ENCODE results near the gene MAP2K3. TPM values are rescaled to one million over a fixed set of nuclear protein-coding genes. Genes with fewer than 3 reads are reported as not detected.
"Not testable (repeated sequence)": the region's sequence is repeated elsewhere in the genome, so short reads cannot be mapped to it uniquely, and the experiment has no call there.

The MAP2K3 gene
- total RNA-seq, 1 experiment from 2014 or later: 14.7 TPM

DNA sequence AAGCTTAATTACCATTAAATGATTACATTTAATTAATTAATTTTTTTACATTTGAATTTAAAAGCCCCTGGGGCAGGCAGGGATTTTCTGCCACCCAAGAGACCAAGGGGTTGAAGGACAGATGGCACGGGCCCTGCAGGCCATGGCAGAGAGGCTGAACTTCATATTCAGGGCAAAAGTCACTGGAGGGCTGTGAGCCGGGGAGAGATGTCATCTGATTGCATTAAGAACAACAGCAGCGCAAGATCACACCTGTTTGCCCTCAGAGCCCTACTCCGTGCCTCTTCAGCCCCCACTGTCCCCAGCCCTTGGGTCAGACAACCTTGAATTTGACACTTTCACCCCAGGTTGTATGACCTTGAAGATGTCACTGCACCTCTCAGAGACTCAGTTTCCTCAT, 35.9 kb downstream of the MAP2K3 start:
- not testable (repeated sequence) for H3K36me3 ChIP-seq; H3K27ac ChIP-seq; H3K27me3 ChIP-seq (replicated peaks); H3K4me3 ChIP-seq; H3K9me3 ChIP-seq (replicated peaks); H3K4me1 ChIP-seq (replicated peaks)
- DNase-seq (ENCODE audit: low read depth in 1 of 2, low spot score in 2 of 2): peak in 1 of 2 experiments; percentile 34

DNA sequence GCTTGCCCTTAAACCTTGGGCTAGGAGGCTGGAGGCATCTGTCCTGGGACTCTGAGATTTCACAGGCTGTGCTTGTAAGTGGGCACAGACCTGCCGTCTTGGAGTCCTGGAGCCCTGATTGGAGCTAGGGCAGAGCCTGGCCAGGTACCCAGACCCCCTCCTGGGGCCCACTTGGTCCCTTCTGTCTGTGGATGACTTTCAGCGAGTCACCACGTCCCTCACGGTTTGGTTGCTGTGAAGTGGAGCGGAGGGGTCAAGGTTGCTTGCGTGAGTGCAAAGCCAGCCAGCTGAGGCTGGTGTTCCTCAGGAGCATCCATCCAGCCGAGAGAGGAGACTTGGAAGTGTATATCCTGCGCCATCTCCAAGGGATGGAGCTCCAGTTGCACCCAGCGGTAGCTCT, 36.5 kb downstream of the MAP2K3 start:
- not testable (repeated sequence) for H3K4me1 ChIP-seq (replicated peaks); H3K36me3 ChIP-seq; H3K4me3 ChIP-seq; H3K27ac ChIP-seq; H3K27me3 ChIP-seq (replicated peaks); H3K9me3 ChIP-seq (replicated peaks)
- peak in 1 of 2 experiments; percentile 36 for DNase-seq (ENCODE audit: low read depth in 1 of 2, low spot score in 2 of 2)

GRCh38 chr17:21321744-21322191, 37.3 kb downstream of the MAP2K3 start:
- H3K9me3 ChIP-seq (replicated peaks); H3K27me3 ChIP-seq (replicated peaks); H3K4me1 ChIP-seq (replicated peaks): not testable (repeated sequence)

DNA sequence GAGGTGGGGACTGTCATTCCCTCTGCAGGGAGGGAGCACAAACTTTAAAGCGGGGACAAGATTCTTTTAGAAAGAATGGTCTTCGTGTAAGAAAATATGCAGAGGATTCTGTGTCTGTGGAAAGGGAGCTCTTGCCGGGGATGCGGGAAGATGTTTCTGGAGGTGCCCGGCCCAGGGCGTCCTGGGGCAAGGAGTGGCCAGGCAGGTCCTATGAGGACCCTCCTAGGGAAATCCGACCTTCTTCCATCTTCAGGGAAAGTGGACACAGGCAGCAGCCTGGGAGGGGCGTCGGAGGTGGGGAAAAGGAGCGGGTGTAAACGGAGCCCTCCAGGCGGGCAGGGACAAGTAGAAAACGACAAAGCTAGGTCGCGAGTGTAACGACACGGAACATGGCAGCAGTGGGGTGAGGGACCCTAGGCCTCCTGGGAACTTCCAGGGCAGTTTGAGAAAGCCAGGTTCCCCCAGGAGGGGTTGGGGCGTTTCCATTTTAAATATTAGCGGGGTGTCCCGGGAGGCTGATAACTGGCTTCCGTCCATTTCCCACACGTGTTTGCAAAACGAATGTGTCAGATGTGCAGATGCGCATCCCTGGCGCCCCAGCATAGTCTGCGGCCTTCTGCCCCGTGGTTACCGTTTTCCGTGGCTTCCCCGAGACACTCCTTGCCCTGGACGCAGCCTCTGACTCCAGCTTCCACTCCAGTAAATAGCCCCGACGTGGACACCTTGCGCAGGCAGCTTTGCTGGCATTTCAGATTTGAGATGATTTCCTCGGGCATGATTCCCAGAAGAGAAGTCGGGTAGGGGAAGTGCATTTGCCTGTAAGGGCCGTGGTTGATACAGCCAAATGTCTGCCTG, 39.0 kb downstream of the MAP2K3 start:
- not testable (repeated sequence) for H3K36me3 ChIP-seq; H3K9me3 ChIP-seq (replicated peaks); H3K27ac ChIP-seq; H3K4me1 ChIP-seq (replicated peaks); H3K27me3 ChIP-seq (replicated peaks)
- peak overlapping the region; percentile 34 for H3K4me3 ChIP-seq
- peak in 1 of 2 experiments; percentile 24 for DNase-seq (ENCODE audit: low read depth in 1 of 2, low spot score in 2 of 2)

More at GRCh38 chr17:21321744-21322191, 37.3 kb downstream of the MAP2K3 start:
- not testable (repeated sequence) for H3K4me3 ChIP-seq, H3K36me3 ChIP-seq, H3K27ac ChIP-seq
- DNase-seq (ENCODE audit: low read depth in 1 of 2, low spot score in 2 of 2): peak in 1 of 2 experiments; percentile 39

GRCh38 chr17:21324741-21325140, 40.2 kb downstream of the MAP2K3 start:
- H3K36me3 ChIP-seq; H3K27me3 ChIP-seq (replicated peaks); DNase-seq (ENCODE audit: low read depth in 1 of 2, low spot score in 2 of 2); H3K27ac ChIP-seq; H3K9me3 ChIP-seq (replicated peaks); H3K4me3 ChIP-seq; H3K4me1 ChIP-seq (replicated peaks): not testable (repeated sequence)

GRCh38 chr17:21327921-21328320, 43.4 kb downstream of the MAP2K3 start:
- H3K4me3 ChIP-seq; H3K4me1 ChIP-seq (replicated peaks); H3K27me3 ChIP-seq (replicated peaks); H3K36me3 ChIP-seq; H3K9me3 ChIP-seq (replicated peaks); DNase-seq (ENCODE audit: low read depth in 1 of 2, low spot score in 2 of 2); H3K27ac ChIP-seq: not testable (repeated sequence)

- not testable (repeated sequence) for H3K9me3 ChIP-seq (replicated peaks); H3K36me3 ChIP-seq; H3K4me1 ChIP-seq (replicated peaks); H3K27me3 ChIP-seq (replicated peaks); H3K27ac ChIP-seq; DNase-seq (ENCODE audit: low read depth in 1 of 2, low spot score in 2 of 2); H3K4me3 ChIP-seq
These were observed 44.3 kb downstream of the MAP2K3 start for GRCh38 chr17:21328778-21329177.

GRCh38 chr17:21330436-21331160, 46.1 kb downstream of the MAP2K3 start:
- no peaks in the 10 kb centered on the region for H3K9me3 ChIP-seq (replicated peaks)

GRCh38 chr17:21336541-21337294, 52.2 kb downstream of the MAP2K3 start:
- not testable (repeated sequence) for DNase-seq (ENCODE audit: low read depth in 1 of 2, low spot score in 2 of 2); H3K27ac ChIP-seq

More at GRCh38 chr17:21330436-21331160, 46.1 kb downstream of the MAP2K3 start:
- no peaks in the 10 kb centered on the region for H3K4me1 ChIP-seq (replicated peaks)
- no peak overlapping the region for H3K4me3 ChIP-seq
- peak in 1 of 2 experiments; percentile 34 for DNase-seq (ENCODE audit: low read depth in 1 of 2, low spot score in 2 of 2)
- H3K27me3 ChIP-seq (replicated peaks): no peaks in the 10 kb centered on the region
- H3K27ac ChIP-seq: no peak overlapping the region
- no peaks in the 10 kb centered on the region for H3K36me3 ChIP-seq

GRCh38 chr17:21337981-21338625, 53.6 kb downstream of the MAP2K3 start:
- peak in 1 of 2 experiments; percentile 32 for DNase-seq (ENCODE audit: low read depth in 1 of 2, low spot score in 2 of 2)
- not testable (repeated sequence) for H3K27ac ChIP-seq; H3K9me3 ChIP-seq (replicated peaks); H3K36me3 ChIP-seq; H3K4me3 ChIP-seq; H3K4me1 ChIP-seq (replicated peaks); H3K27me3 ChIP-seq (replicated peaks)

More at GRCh38 chr17:21336541-21337294, 52.2 kb downstream of the MAP2K3 start:
- H3K36me3 ChIP-seq; H3K27me3 ChIP-seq (replicated peaks); H3K4me1 ChIP-seq (replicated peaks); H3K4me3 ChIP-seq; H3K9me3 ChIP-seq (replicated peaks): not testable (repeated sequence)

- no peak overlapping the region for H3K4me3 ChIP-seq
- H3K4me1 ChIP-seq (replicated peaks): no peaks in the 10 kb centered on the region
- H3K36me3 ChIP-seq: no peaks in the 10 kb centered on the region
- H3K27me3 ChIP-seq (replicated peaks): no peaks in the 10 kb centered on the region
- H3K9me3 ChIP-seq (replicated peaks): no peaks in the 10 kb centered on the region
- no peak for DNase-seq (ENCODE audit: low read depth in 1 of 2, low spot score in 2 of 2)
- H3K27ac ChIP-seq: no peak overlapping the region
These were observed 54.5 kb downstream of the MAP2K3 start for GRCh38 chr17:21339011-21339410.

- not testable (repeated sequence) for H3K36me3 ChIP-seq; H3K9me3 ChIP-seq (replicated peaks); H3K27me3 ChIP-seq (replicated peaks); H3K27ac ChIP-seq; H3K4me1 ChIP-seq (replicated peaks); H3K4me3 ChIP-seq; DNase-seq (ENCODE audit: low read depth in 1 of 2, low spot score in 2 of 2)
These were observed 55.1 kb downstream of the MAP2K3 start for GRCh38 chr17:21339571-21339970.

DNA sequence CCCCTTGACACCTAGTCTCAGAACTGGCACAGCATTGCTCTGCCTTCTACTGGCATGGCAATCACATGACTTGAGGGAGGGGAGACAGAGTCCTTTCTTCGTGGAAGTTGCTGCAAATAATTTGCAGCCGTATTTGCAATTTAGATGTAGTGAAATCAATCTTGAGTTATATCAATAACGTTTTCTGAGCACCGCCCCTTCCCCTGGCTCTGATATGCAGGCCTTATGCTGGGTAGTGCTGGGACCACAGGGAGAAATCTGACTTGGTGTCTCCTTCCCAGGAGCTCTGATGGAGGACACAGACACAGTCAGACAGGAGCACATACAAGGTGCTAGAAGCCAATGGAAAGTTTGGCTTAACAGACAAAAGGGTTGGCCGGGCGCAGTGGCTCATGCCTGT, 55.9 kb downstream of the MAP2K3 start:
- H3K27ac ChIP-seq; H3K4me1 ChIP-seq (replicated peaks); H3K36me3 ChIP-seq; H3K4me3 ChIP-seq; DNase-seq (ENCODE audit: low read depth in 1 of 2, low spot score in 2 of 2); H3K27me3 ChIP-seq (replicated peaks); H3K9me3 ChIP-seq (replicated peaks): not testable (repeated sequence)

Data from SJSA1 (cell line).